Keratinocyte (primary cell): Measurements from ENCODE around the gene MUC5B. TPM values are rescaled to one million over a fixed set of nuclear protein-coding genes. Genes with fewer than 3 reads are reported as not detected.

Experiments used
- DNase-seq: peaks from one replicate; pipeline ENCODE4 v3.0.0-alpha.2; 2011; ENCODE audit warnings: low read depth, missing footprints, low spot score
- FAIRE-seq: peaks from 2 replicates; lab custom pipeline; 2011; peaks lifted over from hg19 to GRCh38; lab: Jason Lieb, UNC
- H2AFZ ChIP-seq: 2 replicates; pipeline ENCODE4 v1.6.0; 2012; ENCODE audit warnings: low read length, control low read depth, inconsistent platforms; ENCODE audit not compliant: control insufficient read depth
- H3K27ac ChIP-seq: 2 replicates; pipeline ENCODE4 v1.5.1; 2011; ENCODE audit warnings: low read length; ENCODE audit not compliant: control insufficient read depth, insufficient read depth
- H3K27me3 ChIP-seq: 3 replicates; pipeline ENCODE4 v1.6.0; 2011; ENCODE audit warnings: low read length; ENCODE audit not compliant: control insufficient read depth, insufficient read depth; ENCODE audit errors: extremely low read depth
- H3K36me3 ChIP-seq, 2 experiments: 2 replicates in 1 of 2; 3 replicates in 1 of 2; pipeline ENCODE4 v1.5.1; 2011; ENCODE audit warnings: low read length in 2 of 2, mild to moderate bottlenecking in 1 of 2; ENCODE audit not compliant: control insufficient read depth in 2 of 2, insufficient read depth in 2 of 2; ENCODE audit errors: extremely low read depth in 1 of 2
- H3K4me1 ChIP-seq: 3 replicates; pipeline ENCODE4 v1.5.1; 2011; ENCODE audit warnings: low read length; ENCODE audit not compliant: control insufficient read depth, insufficient read depth; ENCODE audit errors: extremely low read depth
- H3K4me2 ChIP-seq: 3 replicates; pipeline ENCODE4 v1.6.0; 2011; ENCODE audit warnings: low read depth, low read length; ENCODE audit not compliant: control insufficient read depth, insufficient read depth; ENCODE audit errors: extremely low read depth
- H3K4me3 ChIP-seq, 3 experiments: fragments of 200-600 bp in 1 of 3; sonication (generic) in 1 of 3; 2 replicates in 2 of 3; 3 replicates in 1 of 3; pipeline ENCODE4 v1.5.1; 2011 to 2016; ENCODE audit warnings: low read length in 3 of 3, mild to moderate bottlenecking in 3 of 3, control low read depth in 2 of 3, inconsistent platforms in 1 of 3, low read depth in 1 of 3, mixed read lengths in 1 of 3, mixed run types in 1 of 3, moderate library complexity in 1 of 3; ENCODE audit not compliant: control insufficient read depth in 2 of 3, insufficient read depth in 2 of 3; ENCODE audit errors: extremely low read depth in 1 of 3
- H3K79me2 ChIP-seq: 2 replicates; pipeline ENCODE4 v1.6.0; 2012; ENCODE audit warnings: low read length; ENCODE audit not compliant: control insufficient read depth, insufficient read depth
- H3K9ac ChIP-seq: 3 replicates; pipeline ENCODE4 v1.6.0; 2011; ENCODE audit warnings: low read length; ENCODE audit not compliant: control insufficient read depth, insufficient read depth; ENCODE audit errors: extremely low read depth
- H3K9me1 ChIP-seq: 3 replicates; pipeline ENCODE4 v1.6.0; 2011; ENCODE audit warnings: low read length; ENCODE audit not compliant: control insufficient read depth, insufficient read depth; ENCODE audit errors: extremely low read depth
- H3K9me3 ChIP-seq: 2 replicates; pipeline ENCODE4 v1.5.1; 2012; ENCODE audit warnings: low read depth, low read length; ENCODE audit not compliant: control insufficient read depth
- H4K20me1 ChIP-seq: 3 replicates; pipeline ENCODE4 v1.6.0; 2011; ENCODE audit warnings: low read length; ENCODE audit not compliant: control insufficient read depth, insufficient read depth; ENCODE audit errors: extremely low read depth
- CTCF ChIP-seq, 3 experiments: IDR thresholded peaks in 1 of 3; conservative IDR thresholded peaks in 1 of 3; optimal IDR thresholded peaks in 1 of 3; 2 replicates in 2 of 3; 3 replicates in 1 of 3; pipeline versions ENCODE3 to v1.5.1; 2011; ENCODE audit warnings: low read length in 3 of 3, mild to moderate bottlenecking in 3 of 3, moderate library complexity in 2 of 3, control low read depth in 1 of 3, inconsistent platforms in 1 of 3; ENCODE audit not compliant: insufficient read depth in 2 of 3; ENCODE audit errors: extremely low read depth in 1 of 3
- EZH2 ChIP-seq: IDR thresholded peaks from one replicate; pipeline ENCODE4 v1.6.1; 2012; ENCODE audit warnings: inconsistent platforms, mild to moderate bottlenecking, low read length, moderate library complexity
- dilution Hi-C: fragments of 300-500 bp; cut with MboI; formaldehyde crosslinking; loops from one replicate; pipeline ENCODE4 v1.7.0; 2020; ENCODE audit warnings: low sequenced_read_pairs; ENCODE audit not compliant: extremely low pct_ligation_motif_present
- polyA plus RNA-seq, 5 experiments: library from polyadenylated mRNA; depleted of rRNA in 3 of 5; stranded (reverse) in 3 of 5; stranded (forward) in 1 of 5; unstranded in 1 of 5; fragments of >200 nt; gene quantifications; 1 replicate in 1 of 5; 2 replicates in 3 of 5; 3 replicates in 1 of 5; pipeline versions ENCODE4 v1.2.1 to v1.2.3, GENCODE V29; 2011 to 2012; ENCODE audit warnings: missing spikeins in 2 of 5, low read depth in 1 of 5, low replicate concordance in 1 of 5

MUC5B gene
- polyA plus RNA-seq, 1 donor (not counting 4 experiments of a cell fraction or from before 2014, with no cell fraction given): not detected

DNA sequence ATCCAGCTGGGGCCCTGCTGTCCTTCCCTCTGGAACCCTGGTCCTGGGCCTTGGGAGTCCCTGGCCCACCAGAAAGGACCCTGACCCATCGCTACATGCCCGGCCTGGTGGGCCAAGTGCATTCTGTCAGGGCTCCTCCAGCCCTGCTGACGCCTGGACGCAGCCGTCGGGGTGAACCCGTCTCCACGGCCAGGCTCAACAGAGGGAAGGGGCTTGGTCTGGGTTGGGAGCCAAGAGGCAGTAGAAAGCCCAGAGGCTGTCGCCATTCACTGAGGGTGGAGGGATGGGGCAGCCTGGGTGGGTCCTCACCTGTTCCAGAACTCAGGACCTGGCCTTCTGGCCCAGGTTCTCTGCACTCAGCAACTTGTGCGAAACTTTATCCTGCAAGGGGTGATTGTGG, 47.6 kb downstream of the MUC5B start:
- H3K4me3 ChIP-seq: no peak overlapping the region
- FAIRE-seq: no peak
- dilution Hi-C loops: no loop called here

DNA sequence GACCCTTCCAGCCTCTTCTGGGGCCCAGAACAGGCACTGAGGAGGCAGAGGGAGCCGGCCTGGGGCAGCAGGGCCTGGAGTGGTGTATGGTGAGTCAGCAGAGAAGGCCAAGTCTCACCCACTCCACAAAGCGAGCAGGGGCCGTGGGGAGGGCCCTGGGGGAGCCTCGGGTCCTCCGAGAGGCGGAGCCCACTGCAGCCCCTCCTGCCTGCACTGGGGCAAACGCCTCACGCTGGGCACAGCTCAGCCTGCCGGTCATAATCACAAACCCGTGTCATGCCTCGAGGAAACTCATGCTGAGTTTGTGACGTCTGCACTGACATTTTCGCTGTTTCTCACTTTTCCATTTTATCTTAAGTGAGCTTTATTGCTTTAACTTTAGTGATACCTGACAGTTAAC, 48.1 kb downstream of the MUC5B start:
- H3K4me3 ChIP-seq: no peak overlapping the region
- H3K4me2 ChIP-seq: no peak overlapping the region
- no peaks in the 10 kb centered on the region for H3K4me1 ChIP-seq
- H3K9ac ChIP-seq: no peak overlapping the region
- FAIRE-seq (no peak), DNase-seq (no peak)
- H3K27ac ChIP-seq: no peak overlapping the region
- no peaks in the 10 kb centered on the region for H3K9me3 ChIP-seq
- H3K79me2 ChIP-seq: no peaks in the 10 kb centered on the region
- TF ChIP-seq CTCF (optimal IDR thresholded peaks at IDR 0.05 in 1 of 3, IDR thresholded peaks at IDR 0.05 in 1 of 3, conservative IDR thresholded peaks at IDR 0.05 in 1 of 3; ENCODE audit: extremely low read depth in 1 of 3, insufficient read depth in 2 of 3, low read length in 3 of 3) (no peak), EZH2 (no peak)
- dilution Hi-C loops: no loop called here
- H3K9me1 ChIP-seq: no peaks in the 10 kb centered on the region
- peaks cover 9% of the 10 kb centered on the region in 2 experiments for H3K36me3 ChIP-seq
- no peaks in the 10 kb centered on the region for H3K27me3 ChIP-seq
- peaks cover 2% of the 10 kb centered on the region for H4K20me1 ChIP-seq
- no peak overlapping the region for H2AFZ ChIP-seq

More for the DNA sequence above, 47.6 kb downstream of the MUC5B start:
- Histone ChIP-seq H3K4me2 (no peak overlapping the region), H2AFZ (no peak overlapping the region), H3K9ac (no peak overlapping the region), H3K79me2 (no peaks in the 10 kb centered on the region), H3K4me1 (no peaks in the 10 kb centered on the region), H3K36me3 (peaks cover 5 to 8% of the 10 kb centered on the region in 2 experiments), H3K9me1 (no peaks in the 10 kb centered on the region), H3K9me3 (no peaks in the 10 kb centered on the region), H3K27ac (no peak overlapping the region), H4K20me1 (no peaks in the 10 kb centered on the region), H3K27me3 (no peaks in the 10 kb centered on the region)
- TF ChIP-seq EZH2 (no peak), CTCF (optimal IDR thresholded peaks at IDR 0.05 in 1 of 3, IDR thresholded peaks at IDR 0.05 in 1 of 3, conservative IDR thresholded peaks at IDR 0.05 in 1 of 3; ENCODE audit: extremely low read depth in 1 of 3, insufficient read depth in 2 of 3, low read length in 3 of 3) (no peak)
- no peak for DNase-seq
